Peyer's patch (tissue), 4 donors: Measurements from ENCODE around the gene NSL1.

Source experiments
- POLR2A ChIP-seq, 2 donors: fragments of 450-650 bp; IDR thresholded peaks; one replicate each; pipeline ENCODE4 v1.5.1; 2017; ENCODE audit warnings: antibody characterized with exemption in 2 of 2, mild to moderate bottlenecking in 2 of 2, moderate library complexity in 2 of 2
- TF ChIP-seq, protein P1 (sequence below), 6 experiments: fragments of 450-650 bp in 4 of 6; fragments of 200-600 bp in 2 of 6; sonication (generic) in 1 of 6; IDR thresholded peaks; one replicate each; pipeline ENCODE4 v1.5.1; 2017 to 2019; ENCODE audit warnings: antibody characterized with exemption in 6 of 6, mild to moderate bottlenecking in 3 of 6, moderate library complexity in 1 of 6

DNA sequence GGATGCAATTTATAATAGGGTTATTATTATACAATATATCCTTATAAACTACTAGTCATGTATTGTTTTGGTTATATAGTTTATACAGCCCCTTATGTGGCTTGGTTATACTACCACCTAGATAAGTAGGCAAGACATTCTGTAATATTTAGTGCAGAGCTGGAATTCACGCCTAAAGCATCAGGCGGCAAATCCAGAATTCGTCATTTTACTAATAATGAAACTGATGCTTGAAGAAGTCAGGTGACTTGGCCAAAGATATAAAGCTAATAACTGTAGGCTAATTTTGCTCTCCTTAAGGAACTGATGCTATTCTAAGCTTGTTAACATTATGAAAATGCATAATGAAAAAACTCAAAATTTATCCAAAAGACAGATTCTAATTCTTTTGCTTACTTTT, 10.8 kb downstream of the NSL1 start:
- TF ChIP-seq, protein P1, sequence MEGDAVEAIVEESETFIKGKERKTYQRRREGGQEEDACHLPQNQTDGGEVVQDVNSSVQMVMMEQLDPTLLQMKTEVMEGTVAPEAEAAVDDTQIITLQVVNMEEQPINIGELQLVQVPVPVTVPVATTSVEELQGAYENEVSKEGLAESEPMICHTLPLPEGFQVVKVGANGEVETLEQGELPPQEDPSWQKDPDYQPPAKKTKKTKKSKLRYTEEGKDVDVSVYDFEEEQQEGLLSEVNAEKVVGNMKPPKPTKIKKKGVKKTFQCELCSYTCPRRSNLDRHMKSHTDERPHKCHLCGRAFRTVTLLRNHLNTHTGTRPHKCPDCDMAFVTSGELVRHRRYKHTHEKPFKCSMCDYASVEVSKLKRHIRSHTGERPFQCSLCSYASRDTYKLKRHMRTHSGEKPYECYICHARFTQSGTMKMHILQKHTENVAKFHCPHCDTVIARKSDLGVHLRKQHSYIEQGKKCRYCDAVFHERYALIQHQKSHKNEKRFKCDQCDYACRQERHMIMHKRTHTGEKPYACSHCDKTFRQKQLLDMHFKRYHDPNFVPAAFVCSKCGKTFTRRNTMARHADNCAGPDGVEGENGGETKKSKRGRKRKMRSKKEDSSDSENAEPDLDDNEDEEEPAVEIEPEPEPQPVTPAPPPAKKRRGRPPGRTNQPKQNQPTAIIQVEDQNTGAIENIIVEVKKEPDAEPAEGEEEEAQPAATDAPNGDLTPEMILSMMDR (IDR thresholded peaks at IDR 0.05) = no peak
- no peak for TF ChIP-seq POLR2A (IDR thresholded peaks at IDR 0.05)
